Inflammatory macrophage (primary cell): ENCODE measurements around the gene CCNL1.
"Not testable (repeated sequence)": the region's sequence is repeated elsewhere in the genome, so short reads cannot be mapped to it uniquely, and the experiment has no call there.

Experiments
- DNase-seq, 2 donors: peaks; one replicate each; pipeline ENCODE4 v3.0.0-alpha.2; 2020 to 2022

Gene CCNL1

DNA sequence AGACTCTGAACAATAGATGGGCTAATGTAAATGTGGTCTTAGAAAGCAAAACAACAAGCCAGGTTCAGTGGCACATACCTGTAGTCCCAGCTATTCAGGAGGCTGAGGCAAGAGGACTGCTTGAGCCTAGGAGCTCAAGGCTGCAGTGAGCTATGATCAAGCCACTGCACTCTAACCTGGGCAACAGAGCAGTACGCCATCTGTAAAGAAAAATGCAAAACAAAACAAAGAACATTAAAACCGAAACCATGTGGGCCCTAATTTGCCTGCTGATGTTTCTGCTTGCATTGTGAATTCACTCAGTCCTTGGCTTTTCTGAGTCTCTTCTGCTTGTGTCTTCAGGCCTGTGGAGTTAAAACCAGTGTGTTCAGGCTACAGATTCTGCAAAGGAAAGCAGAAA is 56.7 kb downstream of the CCNL1 start:
- no peak for DNase-seq

- not testable (repeated sequence) for DNase-seq
Observed at GRCh38 chr3:157102595-157102994, 57.4 kb downstream of the CCNL1 start.

DNA sequence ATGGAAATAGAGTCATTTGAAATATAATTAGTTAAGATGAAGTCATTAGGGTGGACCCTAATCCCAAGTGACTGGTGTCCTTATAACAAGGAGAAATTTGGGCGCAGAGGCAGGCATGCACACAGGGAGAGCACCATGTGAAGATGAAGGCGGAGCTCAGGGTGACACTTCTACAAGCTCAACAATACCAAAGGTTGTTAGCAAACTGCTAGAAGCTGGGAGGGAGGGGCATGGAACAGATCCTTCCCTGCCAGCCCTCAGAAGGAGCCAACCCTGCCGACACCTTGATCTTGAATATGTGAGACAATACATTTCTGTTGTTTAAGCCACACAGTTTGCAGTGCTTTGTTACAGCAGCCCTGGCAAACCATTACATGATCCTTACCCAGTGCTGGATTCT is 57.8 kb downstream of the CCNL1 start:
- no peak for DNase-seq

GRCh38 chr3:157101486-157101885 is 58.5 kb downstream of the CCNL1 start:
- peak; percentile 65 to 82 for DNase-seq

DNA sequence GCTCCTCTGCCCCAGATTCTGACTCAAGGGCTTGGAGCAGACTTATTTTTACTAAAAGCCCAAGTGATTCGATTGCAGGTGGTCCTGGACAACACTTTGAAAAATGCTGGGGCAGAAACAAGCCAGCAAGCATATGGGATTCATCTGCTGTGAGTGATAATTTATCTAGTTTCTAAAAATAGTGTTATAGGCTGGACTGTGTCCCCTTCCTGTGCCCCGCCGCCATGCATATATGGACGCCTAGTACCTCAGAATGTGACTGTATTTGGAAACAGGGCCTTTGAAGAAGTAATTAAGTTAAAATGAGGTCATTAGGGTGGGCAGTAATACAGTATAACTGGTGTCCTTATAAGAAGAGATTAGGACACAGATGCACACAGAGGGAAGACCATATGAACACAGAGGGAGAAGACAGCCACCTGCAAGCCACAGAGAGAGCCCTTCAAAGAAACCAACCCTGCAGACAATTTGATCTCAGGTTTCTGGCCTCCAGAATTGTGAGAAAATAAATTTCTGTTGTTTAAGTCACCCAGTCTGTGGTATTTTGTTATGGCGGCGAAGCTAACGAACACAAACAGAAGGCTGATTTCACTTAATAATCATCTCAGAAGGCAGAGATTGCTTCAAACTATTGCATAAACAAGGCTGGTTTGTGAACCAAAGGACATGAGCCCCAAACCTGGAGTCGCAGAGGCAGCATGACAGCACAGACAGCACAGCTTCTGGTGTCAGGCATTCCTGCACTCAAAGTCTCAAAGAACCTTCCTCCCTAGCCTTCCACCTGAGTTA is 59.1 kb downstream of the CCNL1 start:
- DNase-seq, result no peak

- no peak for DNase-seq
Observed at GRCh38 chr3:157100096-157100477, 59.9 kb downstream of the CCNL1 start.

- DNase-seq, result no peak
Observed at GRCh38 chr3:157099326-157100095, 60.4 kb downstream of the CCNL1 start.

GRCh38 chr3:157098823-157099185 is 61.1 kb downstream of the CCNL1 start:
- no peak for DNase-seq

- no peak for DNase-seq
Observed at GRCh38 chr3:157098121-157098822, 61.7 kb downstream of the CCNL1 start.
